Thyroid gland (tissue), 4 donors: ENCODE data around the gene SPOCK1. TPM values are rescaled to one million over a fixed set of nuclear protein-coding genes. Genes with fewer than 3 reads are reported as not detected.

Source experiments
- DNase-seq, 2 donors: peaks; one replicate each; pipeline ENCODE4 v3.0.0-alpha.2; 2019
- H3K27ac ChIP-seq, 3 donors: fragments of 200-600 bp; sonication (generic); 1 replicate in 2 of 3; 2 replicates in 1 of 3; pipeline ENCODE4 v1.5.1; 2016 to 2019; ENCODE audit warnings: mild to moderate bottlenecking in 1 of 3, moderate library complexity in 1 of 3
- H3K27me3 ChIP-seq: fragments of 200-600 bp; sonication (generic); one replicate; pipeline ENCODE4 v1.5.1; 2019
- H3K36me3 ChIP-seq, 2 donors: fragments of 200-600 bp; sonication (generic); one replicate each; pipeline ENCODE4 v1.5.1; 2016 to 2019
- H3K4me1 ChIP-seq, 2 donors: fragments of 200-600 bp; sonication (generic); one replicate each; pipeline ENCODE4 v1.5.1; 2017 to 2019
- H3K4me3 ChIP-seq, 3 donors: fragments of 200-600 bp; sonication (generic); replicated peaks in 1 of 3; 1 replicate in 2 of 3; 2 replicates in 1 of 3; pipeline ENCODE4 v1.5.1; 2016; ENCODE audit warnings: mild to moderate bottlenecking in 1 of 3
- H3K9me3 ChIP-seq: fragments of 200-600 bp; sonication (generic); one replicate; pipeline ENCODE4 v1.5.1; 2017
- CTCF ChIP-seq, 6 experiments: fragments of 200-600 bp in 3 of 6; fragments of 450-650 bp in 3 of 6; sonication (generic) in 3 of 6; IDR thresholded peaks; one replicate each; pipeline ENCODE4 v1.5.1; 2016 to 2019; ENCODE audit warnings: antibody characterized with exemption in 6 of 6, mild to moderate bottlenecking in 2 of 6, inconsistent platforms in 1 of 6, moderate library complexity in 1 of 6
- POLR2A ChIP-seq, 2 donors: fragments of 450-650 bp; IDR thresholded peaks; one replicate each; pipeline ENCODE4 v1.6.1; 2017; ENCODE audit warnings: antibody characterized with exemption in 2 of 2, mild to moderate bottlenecking in 2 of 2, moderate library complexity in 1 of 2
- WGBS, 2 donors: methylation state at CpG; one replicate each; pipeline ENCODE4 v1.1.5; 2017; 5-methylcytosine and 5-hydroxymethylcytosine counted together
- intact Hi-C: fragments of 100-400 bp; cut with DNase I; formaldehyde crosslinking; loops from one replicate; pipeline ENCODE4 v1.15.1; 2023
- total RNA-seq, 4 donors: library from RNA; depleted of rRNA; stranded (reverse); fragments of >200 nt; gene quantifications; one replicate each; pipeline ENCODE4 v1.2.3, GENCODE V29; 2016

Gene SPOCK1
- total RNA-seq, 4 donors from 2014 or later: 15.8 to 34.1 (median 27.5) TPM

- Histone ChIP-seq H3K4me3 (no peak overlapping the region), H3K27me3 (no peaks in the 10 kb centered on the region), H3K9me3 (no peaks in the 10 kb centered on the region), H3K36me3 (no peaks in the 10 kb centered on the region), H3K4me1 (peaks cover 0 to 12% of the 10 kb centered on the region in 2 donors), H3K27ac (no peak overlapping the region)
- DNase-seq: peak; percentile 80 to 89
- TF ChIP-seq CTCF (IDR thresholded peaks at IDR 0.05): peak in 5 of 6 experiments; percentile 19 to 81 (median 58)
- no peak for TF ChIP-seq POLR2A (IDR thresholded peaks at IDR 0.05)
- WGBS, 2 donors: 21 to 35% methylated on average over 7 of the region's 7 CpGs
- intact Hi-C loops: no loop called here
These were observed 423.8 kb downstream of the SPOCK1 start for GRCh38 chr5:137075163-137075970.

GRCh38 chr5:137073189-137073588 is 425.9 kb downstream of the SPOCK1 start:
- Histone ChIP-seq H3K27ac (peak overlapping the region in 1 of 3 donors; percentile 34), H3K36me3 (no peaks in the 10 kb centered on the region), H3K27me3 (no peaks in the 10 kb centered on the region), H3K9me3 (no peaks in the 10 kb centered on the region), H3K4me3 (no peak overlapping the region), H3K4me1 (peaks cover 0 to 12% of the 10 kb centered on the region in 2 donors)
- intact Hi-C loops: no loop called here
- DNase-seq: no peak
- TF ChIP-seq CTCF (IDR thresholded peaks at IDR 0.05) (no peak), POLR2A (IDR thresholded peaks at IDR 0.05) (no peak)
- WGBS, 2 donors: 56 to 59% methylated on average over 3 of the region's 3 CpGs

- 33 to 34% methylated on average over 7 of the region's 7 CpGs for WGBS, 2 donors
- peaks cover 0 to 12% of the 10 kb centered on the region in 2 donors for H3K4me1 ChIP-seq
- intact Hi-C loops: no loop called here
- peak; percentile 22 to 29 for DNase-seq
- no peak overlapping the region for H3K4me3 ChIP-seq
- no peak for TF ChIP-seq POLR2A (IDR thresholded peaks at IDR 0.05)
- no peak for TF ChIP-seq CTCF (IDR thresholded peaks at IDR 0.05)
- H3K27ac ChIP-seq: peak overlapping the region; percentile 6 to 34 (median 15)
- no peaks in the 10 kb centered on the region for H3K27me3 ChIP-seq
- H3K36me3 ChIP-seq: no peaks in the 10 kb centered on the region
- H3K9me3 ChIP-seq: no peaks in the 10 kb centered on the region
These were observed 426.6 kb downstream of the SPOCK1 start for GRCh38 chr5:137072361-137073115.

GRCh38 chr5:137071931-137072330 is 427.2 kb downstream of the SPOCK1 start:
- 69 to 82% methylated on average over 2 of the region's 2 CpGs for WGBS, 2 donors
- H3K36me3 ChIP-seq: no peaks in the 10 kb centered on the region
- no peak overlapping the region for H3K4me3 ChIP-seq
- H3K9me3 ChIP-seq: no peaks in the 10 kb centered on the region
- H3K27me3 ChIP-seq: no peaks in the 10 kb centered on the region
- intact Hi-C loops: no loop called here
- no peak for TF ChIP-seq CTCF (IDR thresholded peaks at IDR 0.05)
- TF ChIP-seq POLR2A (IDR thresholded peaks at IDR 0.05): no peak
- H3K27ac ChIP-seq: peak overlapping the region in 1 of 3 donors; percentile 6
- DNase-seq: no peak
- peaks cover 0 to 12% of the 10 kb centered on the region in 2 donors for H3K4me1 ChIP-seq

GRCh38 chr5:137071526-137071925 is 427.6 kb downstream of the SPOCK1 start:
- Histone ChIP-seq H3K27me3 (no peaks in the 10 kb centered on the region), H3K4me1 (peaks cover 0 to 12% of the 10 kb centered on the region in 2 donors), H3K27ac (no peak overlapping the region), H3K9me3 (no peaks in the 10 kb centered on the region), H3K36me3 (no peaks in the 10 kb centered on the region), H3K4me3 (no peak overlapping the region)
- TF ChIP-seq CTCF (IDR thresholded peaks at IDR 0.05) (no peak), POLR2A (IDR thresholded peaks at IDR 0.05) (no peak)
- WGBS, 2 donors: 81 to 88% methylated on average over 3 of the region's 3 CpGs
- intact Hi-C loops: no loop called here
- DNase-seq: no peak
